Peyer's patch (tissue), 4 donors: Measurements from ENCODE around the gene POU6F1.

ENCODE experiments used
- CTCF ChIP-seq, 6 experiments: fragments of 450-650 bp in 4 of 6; fragments of 200-600 bp in 2 of 6; sonication (generic) in 1 of 6; IDR thresholded peaks; one replicate each; pipeline ENCODE4 v1.5.1; 2017 to 2019; ENCODE audit warnings: antibody characterized with exemption in 6 of 6, mild to moderate bottlenecking in 3 of 6, moderate library complexity in 1 of 6
- POLR2A ChIP-seq, 2 donors: fragments of 450-650 bp; IDR thresholded peaks; one replicate each; pipeline ENCODE4 v1.5.1; 2017; ENCODE audit warnings: antibody characterized with exemption in 2 of 2, mild to moderate bottlenecking in 2 of 2, moderate library complexity in 2 of 2

- TF ChIP-seq CTCF (IDR thresholded peaks at IDR 0.05) (no peak), POLR2A (IDR thresholded peaks at IDR 0.05) (no peak)
These were observed 4.6 kb upstream of the POU6F1 start for GRCh38 chr12:51222461-51222860.
